ENCODE results near the gene MYO1H.

The MYO1H gene

DNA sequence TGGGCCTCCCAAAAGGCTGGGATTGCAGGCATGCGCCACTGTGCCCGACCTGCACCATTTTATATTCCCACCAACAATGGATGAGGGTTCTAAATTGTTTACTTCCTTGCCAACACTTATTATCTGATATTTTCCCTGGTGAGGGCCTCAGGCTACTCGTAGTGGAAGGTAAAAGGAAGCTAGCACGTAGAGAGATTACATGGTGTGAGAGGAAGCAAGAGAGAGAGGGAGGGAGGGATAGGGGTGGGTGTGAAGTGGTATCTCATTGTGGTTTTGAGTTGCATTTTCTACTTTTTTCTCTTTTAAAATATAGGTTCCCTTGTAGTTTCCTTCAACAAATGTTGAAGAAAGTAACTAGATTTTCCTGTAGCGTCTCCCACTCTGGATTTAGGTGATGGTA is 30.9 kb downstream of the MYO1H start:
- TF ChIP-seq, protein P1, sequence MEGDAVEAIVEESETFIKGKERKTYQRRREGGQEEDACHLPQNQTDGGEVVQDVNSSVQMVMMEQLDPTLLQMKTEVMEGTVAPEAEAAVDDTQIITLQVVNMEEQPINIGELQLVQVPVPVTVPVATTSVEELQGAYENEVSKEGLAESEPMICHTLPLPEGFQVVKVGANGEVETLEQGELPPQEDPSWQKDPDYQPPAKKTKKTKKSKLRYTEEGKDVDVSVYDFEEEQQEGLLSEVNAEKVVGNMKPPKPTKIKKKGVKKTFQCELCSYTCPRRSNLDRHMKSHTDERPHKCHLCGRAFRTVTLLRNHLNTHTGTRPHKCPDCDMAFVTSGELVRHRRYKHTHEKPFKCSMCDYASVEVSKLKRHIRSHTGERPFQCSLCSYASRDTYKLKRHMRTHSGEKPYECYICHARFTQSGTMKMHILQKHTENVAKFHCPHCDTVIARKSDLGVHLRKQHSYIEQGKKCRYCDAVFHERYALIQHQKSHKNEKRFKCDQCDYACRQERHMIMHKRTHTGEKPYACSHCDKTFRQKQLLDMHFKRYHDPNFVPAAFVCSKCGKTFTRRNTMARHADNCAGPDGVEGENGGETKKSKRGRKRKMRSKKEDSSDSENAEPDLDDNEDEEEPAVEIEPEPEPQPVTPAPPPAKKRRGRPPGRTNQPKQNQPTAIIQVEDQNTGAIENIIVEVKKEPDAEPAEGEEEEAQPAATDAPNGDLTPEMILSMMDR (IDR thresholded peaks at IDR 0.05), result no peak
- TF ChIP-seq ZFX (IDR thresholded peaks at IDR 0.05; ENCODE audit: borderline replicate concordance), result no peak
- H3K27ac ChIP-seq, result no peak overlapping the region

DNA sequence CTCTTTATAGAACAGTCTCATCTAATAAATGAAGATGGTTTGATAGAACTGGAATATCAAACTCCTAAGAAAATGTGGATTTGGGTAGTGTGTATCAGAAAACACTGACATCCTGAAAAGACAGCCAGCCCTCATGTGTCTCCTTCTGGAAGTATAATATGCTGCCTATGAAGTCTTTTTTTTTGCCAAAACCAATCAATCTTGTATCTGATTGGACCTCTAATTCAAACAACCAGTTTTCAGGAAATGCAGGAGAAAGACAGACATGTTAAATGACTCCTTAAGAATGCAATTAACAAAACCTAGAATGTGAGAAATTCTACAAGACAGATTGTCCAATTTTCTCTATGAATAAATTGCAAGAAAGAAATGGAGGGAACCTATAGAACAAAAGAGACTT is 34.3 kb downstream of the MYO1H start:
- no peak for TF ChIP-seq ZFX (IDR thresholded peaks at IDR 0.05; ENCODE audit: borderline replicate concordance)
- TF ChIP-seq, protein P1 (IDR thresholded peaks at IDR 0.05), result no peak

DNA sequence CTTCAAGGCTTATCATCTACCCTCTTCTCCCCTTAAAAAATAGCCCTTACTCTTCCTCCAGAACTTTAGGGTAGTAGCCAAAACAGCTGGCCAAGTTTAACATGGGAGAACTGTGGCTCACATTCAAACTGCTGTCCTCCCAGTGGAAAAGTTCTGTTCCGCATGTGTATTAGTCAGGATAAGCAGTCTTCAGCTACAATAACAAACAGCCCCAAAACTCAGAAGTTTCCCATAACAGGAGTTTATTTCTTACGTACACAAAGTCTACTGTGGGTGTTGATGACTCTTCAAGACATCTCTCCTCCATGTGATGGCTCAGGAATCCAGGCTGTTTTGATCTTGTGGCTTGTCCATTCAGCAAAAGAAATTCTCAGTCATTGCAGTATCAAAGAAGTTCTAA is 35.5 kb downstream of the MYO1H start:
- no peak overlapping the region for H3K27ac ChIP-seq
- TF ChIP-seq ZFX (IDR thresholded peaks at IDR 0.05; ENCODE audit: borderline replicate concordance), result no peak
- TF ChIP-seq, protein P1 (IDR thresholded peaks at IDR 0.05), result no peak

More for the DNA sequence above, 34.3 kb downstream of the MYO1H start:
- H3K27ac ChIP-seq, result no peak overlapping the region

DNA sequence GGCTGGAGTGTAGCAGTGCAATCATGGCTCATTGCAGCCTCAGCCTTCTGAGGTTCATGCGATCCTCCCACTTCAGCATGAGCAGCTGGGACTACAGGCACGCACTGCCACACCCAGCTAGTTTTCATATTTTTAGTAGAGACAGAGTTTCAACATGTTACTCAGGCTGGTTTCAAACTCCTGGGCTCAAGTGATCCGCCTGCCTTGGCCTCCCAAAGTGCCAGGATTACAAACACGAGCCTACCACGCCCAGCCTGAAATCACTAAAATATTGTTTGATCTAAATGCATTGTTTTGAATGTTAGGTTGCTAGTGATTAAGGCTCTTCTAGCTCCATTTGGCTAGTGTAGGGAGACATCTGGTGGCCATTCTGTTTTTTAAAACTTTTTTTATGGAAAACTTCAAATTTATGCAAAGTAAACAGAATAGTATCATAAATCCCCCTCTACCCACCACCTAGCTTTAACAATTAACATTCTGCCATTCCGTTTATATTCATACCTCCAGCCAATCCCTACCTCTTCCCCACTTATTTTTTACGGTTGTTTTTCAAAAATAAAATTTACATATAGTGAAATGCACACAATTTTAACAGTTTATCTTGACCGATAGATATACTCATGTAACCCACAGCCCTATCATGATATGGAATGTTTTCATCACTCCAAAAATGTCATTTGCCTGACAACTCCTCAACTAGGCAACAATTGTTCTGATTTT is 37.8 kb downstream of the MYO1H start:
- H3K27ac ChIP-seq, result 0 out of 2 replicates have a peak overlapping the region, but pooled peaks have one; percentile 14
- no peak for TF ChIP-seq ZFX (IDR thresholded peaks at IDR 0.05; ENCODE audit: borderline replicate concordance)
- TF ChIP-seq, protein P1 (IDR thresholded peaks at IDR 0.05), result peak; percentile 84

DNA sequence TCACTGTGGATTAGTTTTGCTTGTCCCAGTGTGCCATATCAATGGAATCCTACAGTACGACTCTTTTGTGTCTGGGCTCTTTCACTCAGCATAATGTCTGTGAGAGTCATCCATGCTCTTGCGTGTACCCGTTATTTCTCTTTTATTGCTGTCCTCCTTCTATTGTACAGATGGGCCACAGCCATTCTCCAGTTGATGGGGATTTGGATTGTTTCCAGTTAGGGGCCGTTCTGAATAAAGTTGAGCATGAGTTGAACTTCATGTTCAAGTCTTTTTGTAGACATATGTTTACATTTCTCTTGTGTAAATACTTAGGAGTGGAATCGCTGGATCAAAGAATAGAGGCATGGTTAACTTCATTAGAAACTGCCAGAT is 38.3 kb downstream of the MYO1H start:
- H3K27ac ChIP-seq, result peak overlapping the region; percentile 14; the same call in 1 of the 2 replicates
- TF ChIP-seq, protein P1 (IDR thresholded peaks at IDR 0.05), result no peak
- TF ChIP-seq ZFX (IDR thresholded peaks at IDR 0.05; ENCODE audit: borderline replicate concordance), result no peak

DNA sequence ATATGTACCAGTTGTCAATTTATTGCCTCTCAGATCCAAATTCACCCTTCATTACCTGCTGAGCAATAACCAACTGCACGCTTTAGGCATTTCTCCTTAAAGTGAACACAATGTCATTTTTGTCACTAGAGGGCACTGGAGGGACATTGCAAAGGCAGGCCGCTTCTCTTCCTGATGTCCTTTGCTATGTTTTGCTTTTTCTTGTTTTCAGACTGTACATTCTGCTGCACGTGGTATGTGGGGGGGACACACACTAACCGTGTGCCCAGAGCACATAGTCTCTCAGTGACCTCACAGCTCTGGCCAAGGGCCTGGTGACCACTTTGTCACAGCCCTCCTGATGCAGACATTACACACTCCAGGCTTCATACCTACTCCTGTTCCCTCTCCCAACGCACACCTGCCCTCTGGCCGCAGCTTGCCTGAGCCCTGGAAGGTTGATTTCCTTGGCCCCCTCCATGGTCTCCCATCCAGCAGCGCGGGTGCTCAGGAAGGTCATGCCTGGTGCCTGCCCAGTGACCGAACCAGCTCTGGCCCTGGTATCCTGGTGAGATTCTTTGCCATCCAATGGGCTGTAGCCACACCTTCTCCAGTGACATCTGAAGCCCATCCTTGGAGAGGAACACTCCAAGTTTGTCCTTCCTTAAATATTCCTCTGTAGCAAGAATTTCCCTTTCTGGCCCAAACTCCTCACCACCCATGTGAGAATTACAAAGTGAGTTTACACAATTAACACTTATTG is 39.9 kb downstream of the MYO1H start:
- no peak overlapping the region for H3K27ac ChIP-seq
- TF ChIP-seq, protein P1 (IDR thresholded peaks at IDR 0.05), result peak; percentile 99
- no peak for TF ChIP-seq ZFX (IDR thresholded peaks at IDR 0.05; ENCODE audit: borderline replicate concordance)

DNA sequence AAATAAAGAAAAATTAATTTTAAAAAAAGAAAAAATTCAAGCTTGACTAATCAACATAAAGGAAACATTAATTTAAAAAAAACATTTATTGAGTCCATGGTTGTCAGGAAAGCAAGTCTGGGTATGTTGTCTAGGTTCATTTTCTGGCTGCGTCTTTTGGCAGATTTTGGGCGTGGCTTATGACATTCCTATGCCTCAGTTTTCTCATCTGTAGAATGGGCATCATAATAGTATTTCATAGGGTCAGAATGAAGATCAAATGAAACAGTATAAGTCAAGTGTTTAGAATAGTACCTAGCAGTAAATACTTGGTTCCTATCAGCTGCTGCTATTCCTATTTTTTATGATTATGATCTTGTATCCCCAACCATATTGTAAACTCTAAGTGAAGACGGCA is 40.5 kb downstream of the MYO1H start:
- no peak overlapping the region for H3K27ac ChIP-seq
- TF ChIP-seq ZFX (IDR thresholded peaks at IDR 0.05; ENCODE audit: borderline replicate concordance), result no peak
- TF ChIP-seq, protein P1 (IDR thresholded peaks at IDR 0.05), result no peak
